ENCODE measurements around the gene GABBR1.

DNA sequence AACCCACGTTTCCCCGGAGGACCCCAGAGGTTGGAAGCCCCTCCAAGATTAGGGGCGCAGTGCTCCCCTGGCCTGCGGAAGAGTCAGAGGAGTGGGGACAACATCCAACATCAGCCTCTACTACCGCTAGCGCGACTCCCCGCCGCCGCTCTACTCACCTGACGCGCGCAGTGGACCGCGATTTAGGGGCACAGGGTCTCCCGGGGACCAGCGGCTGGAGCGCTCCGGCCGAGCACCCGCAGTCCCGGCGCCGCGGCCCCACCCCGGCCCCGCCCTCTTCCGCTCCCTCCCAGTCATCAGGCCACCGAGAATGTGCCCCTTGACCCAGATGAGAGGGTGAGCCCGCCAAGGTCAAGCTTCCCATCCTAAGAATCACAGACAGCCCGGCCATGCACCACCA lies 47.9 kb upstream of the GABBR1 start, which contains the start of gene ZFP57:
- TF ChIP-seq, protein P1, sequence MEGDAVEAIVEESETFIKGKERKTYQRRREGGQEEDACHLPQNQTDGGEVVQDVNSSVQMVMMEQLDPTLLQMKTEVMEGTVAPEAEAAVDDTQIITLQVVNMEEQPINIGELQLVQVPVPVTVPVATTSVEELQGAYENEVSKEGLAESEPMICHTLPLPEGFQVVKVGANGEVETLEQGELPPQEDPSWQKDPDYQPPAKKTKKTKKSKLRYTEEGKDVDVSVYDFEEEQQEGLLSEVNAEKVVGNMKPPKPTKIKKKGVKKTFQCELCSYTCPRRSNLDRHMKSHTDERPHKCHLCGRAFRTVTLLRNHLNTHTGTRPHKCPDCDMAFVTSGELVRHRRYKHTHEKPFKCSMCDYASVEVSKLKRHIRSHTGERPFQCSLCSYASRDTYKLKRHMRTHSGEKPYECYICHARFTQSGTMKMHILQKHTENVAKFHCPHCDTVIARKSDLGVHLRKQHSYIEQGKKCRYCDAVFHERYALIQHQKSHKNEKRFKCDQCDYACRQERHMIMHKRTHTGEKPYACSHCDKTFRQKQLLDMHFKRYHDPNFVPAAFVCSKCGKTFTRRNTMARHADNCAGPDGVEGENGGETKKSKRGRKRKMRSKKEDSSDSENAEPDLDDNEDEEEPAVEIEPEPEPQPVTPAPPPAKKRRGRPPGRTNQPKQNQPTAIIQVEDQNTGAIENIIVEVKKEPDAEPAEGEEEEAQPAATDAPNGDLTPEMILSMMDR (IDR thresholded peaks at IDR 0.05; ENCODE audit: low read depth, low read length), result no peak
- no peak for TF ChIP-seq EZH2phosphoT487 (IDR thresholded peaks at IDR 0.05; ENCODE audit: low read depth)
